H9 (cell line): Measurements from ENCODE around the gene MYO5C. TPM values are rescaled to one million over a fixed set of nuclear protein-coding genes. Genes with fewer than 3 reads are reported as not detected.
A peak's percentile ranks its signal among the peaks of the same experiment; 100 is the strongest.

Experiments
- DNase-seq: peaks from one replicate; pipeline ENCODE4 v3.0.0-alpha.2; 2017
- H2AFZ ChIP-seq: one replicate; pipeline ENCODE4 v1.6.1; 2013; ENCODE audit warnings: mild to moderate bottlenecking, low read length, control low read depth, moderate library complexity
- H2AK5ac ChIP-seq: 2 replicates; pipeline ENCODE4 v1.6.1; 2013; ENCODE audit warnings: low read length, control low read depth, mixed read lengths; ENCODE audit not compliant: insufficient read length
- H2BK120ac ChIP-seq: one replicate; pipeline ENCODE4 v1.6.1; 2013; ENCODE audit warnings: low read depth, mild to moderate bottlenecking, low read length, control low read depth, inconsistent platforms; ENCODE audit not compliant: poor library complexity, severe bottlenecking
- H2BK12ac ChIP-seq: 2 replicates; pipeline ENCODE4 v1.6.1; 2013; ENCODE audit warnings: low read length, control low read depth, mixed read lengths, low read depth; ENCODE audit not compliant: insufficient read length
- H2BK15ac ChIP-seq: 2 replicates; pipeline ENCODE4 v1.6.1; 2013; ENCODE audit warnings: low read depth, low read length, control low read depth
- H2BK20ac ChIP-seq: one replicate; pipeline ENCODE4 v1.6.1; 2013; ENCODE audit warnings: low read depth, mild to moderate bottlenecking, low read length, control low read depth, inconsistent platforms; ENCODE audit not compliant: poor library complexity, severe bottlenecking
- H2BK5ac ChIP-seq: 2 replicates; pipeline ENCODE4 v1.6.1; 2013; ENCODE audit warnings: low read length, control low read depth, mixed read lengths; ENCODE audit not compliant: insufficient read length
- H3K14ac ChIP-seq: 2 replicates; pipeline ENCODE4 v1.6.1; 2013; ENCODE audit warnings: low read length, control low read depth; ENCODE audit not compliant: insufficient read depth
- H3K18ac ChIP-seq: 2 replicates; pipeline ENCODE4 v1.6.1; 2013; ENCODE audit warnings: low read depth, mild to moderate bottlenecking, mixed read lengths, low read length, control low read depth; ENCODE audit not compliant: insufficient read length
- H3K23ac ChIP-seq: 2 replicates; pipeline ENCODE4 v1.6.1; 2013; ENCODE audit warnings: low read length, control low read depth, mixed read lengths, low read depth; ENCODE audit not compliant: insufficient read length
- H3K23me2 ChIP-seq: 2 replicates; pipeline ENCODE4 v1.6.1; 2013; ENCODE audit warnings: low read depth, mild to moderate bottlenecking, mixed read lengths, low read length, control low read depth; ENCODE audit not compliant: insufficient read length, poor library complexity, severe bottlenecking
- H3K27ac ChIP-seq: 2 replicates; pipeline ENCODE4 v1.5.1; 2013; ENCODE audit warnings: low read length, control low read depth, mixed read lengths, low read depth; ENCODE audit not compliant: insufficient read length
- H3K27me3 ChIP-seq: 2 replicates; pipeline ENCODE4 v1.6.1; 2013; ENCODE audit warnings: low read length, control low read depth, inconsistent platforms; ENCODE audit not compliant: insufficient read depth
- H3K4ac ChIP-seq: 2 replicates; pipeline ENCODE4 v1.6.1; 2013; ENCODE audit warnings: low read depth, mild to moderate bottlenecking, control low read depth, inconsistent platforms, low read length, moderate library complexity
- H3K4me1 ChIP-seq: 2 replicates; pipeline ENCODE4 v1.6.1; 2013; ENCODE audit warnings: low read length, control low read depth, inconsistent platforms; ENCODE audit not compliant: insufficient read depth
- H3K4me2 ChIP-seq: 2 replicates; pipeline ENCODE4 v1.6.1; 2013; ENCODE audit warnings: low read length, control low read depth, mixed read lengths; ENCODE audit not compliant: insufficient read length, insufficient read depth
- H3K56ac ChIP-seq: 2 replicates; pipeline ENCODE4 v1.6.1; 2013; ENCODE audit warnings: low read depth, mild to moderate bottlenecking, mixed read lengths, low read length, control low read depth; ENCODE audit not compliant: insufficient read length
- H3K79me1 ChIP-seq: 2 replicates; pipeline ENCODE4 v1.6.1; 2013; ENCODE audit warnings: low read depth, mild to moderate bottlenecking, moderate library complexity, low read length, control low read depth, inconsistent platforms; ENCODE audit not compliant: insufficient read depth, poor library complexity, severe bottlenecking
- H3K79me2 ChIP-seq: 2 replicates; pipeline ENCODE4 v1.6.1; 2013; ENCODE audit warnings: low read length, control low read depth, inconsistent platforms; ENCODE audit not compliant: insufficient read depth
- H3K9ac ChIP-seq: 2 replicates; pipeline ENCODE4 v1.6.1; 2013; ENCODE audit warnings: low read length, control low read depth, mixed read lengths; ENCODE audit not compliant: insufficient read length; ENCODE audit errors: extremely low read depth
- H3K9me3 ChIP-seq: one replicate; pipeline ENCODE4 v1.6.1; 2013; ENCODE audit warnings: low read depth, low read length, inconsistent platforms; ENCODE audit not compliant: control insufficient read depth
- H3T11ph ChIP-seq: one replicate; pipeline ENCODE4 v1.6.1; 2013; ENCODE audit warnings: mild to moderate bottlenecking, low read length, control low read depth, inconsistent platforms
- H4K20me1 ChIP-seq: one replicate; pipeline ENCODE4 v1.6.1; 2013; ENCODE audit not compliant: control insufficient read depth, insufficient read length, insufficient read depth
- H4K5ac ChIP-seq: 2 replicates; pipeline ENCODE4 v1.6.1; 2013; ENCODE audit warnings: low read depth, mild to moderate bottlenecking, mixed read lengths, low read length, control low read depth; ENCODE audit not compliant: insufficient read length
- H4K8ac ChIP-seq: replicated peaks from 2 replicates; pipeline ENCODE4 v1.6.1; 2013; ENCODE audit warnings: low read length, control low read depth, mixed read lengths, low read depth; ENCODE audit not compliant: insufficient read length
- H4K91ac ChIP-seq: 2 replicates; pipeline ENCODE4 v1.6.1; 2013; ENCODE audit warnings: low read depth, mild to moderate bottlenecking, moderate library complexity, mixed read lengths, low read length, control low read depth; ENCODE audit not compliant: insufficient read length
- H3K27ac Mint-ChIP-seq, 3 experiments: 2 replicates in 2 of 3; 3 replicates in 1 of 3; pipeline ENCODE4 v1.8.0; 2020 to 2021; ENCODE audit warnings: mixed read lengths in 3 of 3, mild to moderate bottlenecking in 1 of 3, moderate library complexity in 1 of 3
- H3K27me3 Mint-ChIP-seq: 2 replicates; pipeline ENCODE4 v1.8.0; 2021; ENCODE audit warnings: low read depth, mild to moderate bottlenecking, moderate library complexity, mixed read lengths
- H3K36me3 Mint-ChIP-seq, 3 experiments: 2 replicates in 2 of 3; 3 replicates in 1 of 3; pipeline ENCODE4 v1.8.0; 2020 to 2021; ENCODE audit warnings: low read depth in 3 of 3, mixed read lengths in 3 of 3; ENCODE audit not compliant: insufficient read depth in 1 of 3
- H3K4me1 Mint-ChIP-seq, 2 experiments: 2 replicates each; pipeline ENCODE4 v1.8.0; 2020; ENCODE audit warnings: mixed read lengths in 2 of 2
- H3K4me3 Mint-ChIP-seq, 2 experiments: 2 replicates in 1 of 2; 3 replicates in 1 of 2; pipeline ENCODE4 v1.8.0; 2020 to 2021; ENCODE audit warnings: mild to moderate bottlenecking in 2 of 2, mixed read lengths in 2 of 2, moderate library complexity in 1 of 2
- H3K9me3 Mint-ChIP-seq, 2 experiments: 2 replicates in 1 of 2; 3 replicates in 1 of 2; pipeline ENCODE4 v1.8.0; 2020; ENCODE audit warnings: mild to moderate bottlenecking in 2 of 2, mixed read lengths in 2 of 2, moderate library complexity in 1 of 2
- CTCF ChIP-seq: fragments of 200-600 bp; sonication (generic); conservative IDR thresholded peaks from 3 replicates; pipeline ENCODE4 v1.8.0; 2021; ENCODE audit warnings: antibody characterized with exemption, mild to moderate bottlenecking
- WGBS: extraction: QIAGEN DNeasy Blood & Tissue Kit; methylation state at CpG from one replicate; pipeline ENCODE4 v1.1.7; 2013; ENCODE audit warnings: missing lambda C conversion rate, low lambda C conversion rate, mixed read lengths; ENCODE audit not compliant: insufficient read length; ENCODE audit errors: extremely low coverage; 5-methylcytosine and 5-hydroxymethylcytosine counted together
- total RNA-seq: library from RNA; stranded (reverse); gene quantifications from 2 replicates; pipeline ENCODE4 v1.2.1, GENCODE V29; 2021

MYO5C gene
- total RNA-seq, 1 experiment from 2014 or later = 22.2 TPM

- Histone ChIP-seq H2AK5ac (no peak overlapping the region), H4K91ac (no peak overlapping the region), H3K27ac (no peak overlapping the region), H4K20me1 (no peaks in the 10 kb centered on the region), H3K23ac (no peak overlapping the region), H2BK15ac (no peak overlapping the region), H3K4me2 (no peak overlapping the region), H3K79me2 (no peaks in the 10 kb centered on the region), H3K4ac (no peak overlapping the region), H2BK120ac (no peak overlapping the region), H3K18ac (no peak overlapping the region), H2AFZ (no peak overlapping the region), H3K79me1 (no peaks in the 10 kb centered on the region), H3T11ph (no peak overlapping the region), H2BK20ac (no peak overlapping the region), H3K23me2 (no peaks in the 10 kb centered on the region), H3K14ac (no peak overlapping the region), H2BK5ac (no peak overlapping the region), H3K9me3 (no peaks in the 10 kb centered on the region), H4K8ac (no peak overlapping the region), H4K5ac (no peak overlapping the region), H3K4me1 (no peaks in the 10 kb centered on the region; the same call in 1 of the 2 replicates), H3K27me3 (no peaks in the 10 kb centered on the region), H2BK12ac (no peak overlapping the region), H3K9ac (no peak overlapping the region), H3K56ac (no peak overlapping the region)
- peak; percentile 71 for DNase-seq
- Mint-ChIP-seq H3K27ac (peak overlapping the region in 1 of 3 experiments; percentile 30; a peak in 1 of 7 replicates), H3K9me3 (no peaks in the 10 kb centered on the region), H3K27me3 (no peaks in the 10 kb centered on the region), H3K4me3 (no peak overlapping the region), H3K36me3 (peaks cover 2 to 9% (median 3%) of the 10 kb centered on the region in 3 experiments; a peak in 5 of 7 replicates), H3K4me1 (peaks cover 0 to 7% of the 10 kb centered on the region in 2 experiments; a peak in 2 of 4 replicates)
- peak; percentile 73 for TF ChIP-seq CTCF
- WGBS = no CpG with 5 or more reads among the region's 19 CpGs
These were observed 132.0 kb downstream of the MYO5C start for GRCh38 chr15:52163321-52164190.
